HG03575 (cell line): Measurements from ENCODE around the gene TNRC6C.

Source experiments
- ATAC-seq: cut with Tn5 transposase; IDR thresholded peaks from one replicate; pipeline ENCODE4 v1.9.1; 2021; ENCODE audit not compliant: unreplicated experiment, insufficient number of reproducible peaks, low FRiP score; ENCODE audit errors: extremely low read depth

TNRC6C gene

GRCh38 chr17:78127239-78127887, 168.9 kb downstream of the TNRC6C start:
- ATAC-seq = no peak

DNA sequence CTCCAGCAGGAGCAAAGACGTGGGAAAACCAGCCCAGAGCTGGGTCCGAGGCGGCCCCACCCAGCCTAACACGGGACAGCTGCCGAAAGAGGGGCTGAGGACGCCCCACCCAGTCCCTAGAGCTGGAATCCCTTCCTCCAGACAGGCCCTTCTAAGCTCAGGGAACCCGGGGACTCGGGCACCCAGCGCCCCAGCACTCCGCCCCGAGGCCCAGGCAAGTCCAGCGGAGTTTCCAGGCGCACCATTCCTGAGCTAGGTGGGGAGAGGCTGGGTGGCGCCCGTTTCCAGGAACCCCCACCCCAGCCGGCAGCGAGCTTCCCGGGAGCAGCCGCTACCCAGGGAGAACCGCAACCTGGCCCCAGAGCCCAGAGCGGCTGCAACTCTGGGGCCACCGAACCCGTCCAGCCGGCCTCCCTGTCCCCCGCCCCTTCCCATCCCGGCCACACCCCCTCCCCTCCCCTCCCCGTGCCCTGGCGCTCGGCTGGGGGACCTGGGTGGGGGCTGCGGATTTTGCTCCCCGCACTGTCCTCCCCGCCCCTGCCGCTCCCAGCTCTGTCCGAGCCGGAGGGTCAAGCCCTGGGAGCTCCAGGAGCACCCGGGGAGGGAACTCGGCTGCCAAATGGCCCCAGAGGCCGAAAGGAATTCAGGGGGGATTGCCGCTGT, 169.5 kb downstream of the TNRC6C start:
- no peak for ATAC-seq

DNA sequence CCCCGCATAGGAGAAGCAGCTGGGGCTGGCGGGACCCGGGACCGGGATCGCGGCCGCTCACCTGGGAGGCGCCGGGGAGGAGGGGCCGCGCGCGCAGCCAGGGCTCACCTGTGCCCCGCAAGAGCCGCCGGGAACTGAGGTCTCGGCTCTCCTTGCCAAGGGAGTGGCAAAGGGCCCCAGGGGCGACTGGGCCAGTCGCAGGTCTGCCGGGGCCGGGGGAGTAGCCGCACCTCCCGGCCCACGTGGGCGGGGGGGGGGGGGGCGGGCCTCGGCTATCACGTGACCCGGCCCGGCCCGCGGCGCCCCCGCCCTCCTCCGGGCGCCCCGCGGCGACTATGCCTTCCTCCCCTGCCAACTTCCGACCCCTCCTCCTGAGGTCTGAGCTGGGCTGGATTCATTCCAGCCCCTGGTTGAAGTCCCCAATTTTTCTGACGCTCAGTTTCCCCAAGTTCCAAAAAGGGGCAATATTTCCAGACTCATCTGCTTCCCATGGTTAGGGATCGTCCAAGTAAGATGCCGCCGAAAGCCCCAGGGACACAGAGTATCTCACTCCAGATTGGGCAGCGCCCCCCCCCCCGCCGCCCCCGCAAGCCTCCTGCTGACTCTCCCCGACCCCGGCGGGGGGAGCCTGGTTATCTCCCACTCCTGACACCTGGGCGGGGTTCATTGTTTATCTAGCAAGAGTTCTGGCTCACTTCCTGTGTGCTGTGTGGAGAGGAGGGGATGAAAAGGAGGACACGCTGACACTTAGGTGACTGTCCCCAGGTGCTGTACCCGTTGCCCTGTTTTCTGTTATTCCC, 170.2 kb downstream of the TNRC6C start, which contains the start of gene TMC6:
Gene TMC6 (minus strand): TSS at position 205 of the 800 bp plus-strand sequence. CDS start 1,923 bp downstream, outside the sequence.
- ATAC-seq = no peak

- no peak for ATAC-seq
Measured at GRCh38 chr17:78129351-78130089, 171.0 kb downstream of the TNRC6C start.

GRCh38 chr17:78130090-78130436, 171.6 kb downstream of the TNRC6C start:
- ATAC-seq = no peak

GRCh38 chr17:78130437-78131101, 172.1 kb downstream of the TNRC6C start, which contains the start of gene TMC8:
TMC8 (plus strand) TSS chr17:78130771; CDS start chr17:78131589, 818 bp downstream.
- ATAC-seq = no peak

DNA sequence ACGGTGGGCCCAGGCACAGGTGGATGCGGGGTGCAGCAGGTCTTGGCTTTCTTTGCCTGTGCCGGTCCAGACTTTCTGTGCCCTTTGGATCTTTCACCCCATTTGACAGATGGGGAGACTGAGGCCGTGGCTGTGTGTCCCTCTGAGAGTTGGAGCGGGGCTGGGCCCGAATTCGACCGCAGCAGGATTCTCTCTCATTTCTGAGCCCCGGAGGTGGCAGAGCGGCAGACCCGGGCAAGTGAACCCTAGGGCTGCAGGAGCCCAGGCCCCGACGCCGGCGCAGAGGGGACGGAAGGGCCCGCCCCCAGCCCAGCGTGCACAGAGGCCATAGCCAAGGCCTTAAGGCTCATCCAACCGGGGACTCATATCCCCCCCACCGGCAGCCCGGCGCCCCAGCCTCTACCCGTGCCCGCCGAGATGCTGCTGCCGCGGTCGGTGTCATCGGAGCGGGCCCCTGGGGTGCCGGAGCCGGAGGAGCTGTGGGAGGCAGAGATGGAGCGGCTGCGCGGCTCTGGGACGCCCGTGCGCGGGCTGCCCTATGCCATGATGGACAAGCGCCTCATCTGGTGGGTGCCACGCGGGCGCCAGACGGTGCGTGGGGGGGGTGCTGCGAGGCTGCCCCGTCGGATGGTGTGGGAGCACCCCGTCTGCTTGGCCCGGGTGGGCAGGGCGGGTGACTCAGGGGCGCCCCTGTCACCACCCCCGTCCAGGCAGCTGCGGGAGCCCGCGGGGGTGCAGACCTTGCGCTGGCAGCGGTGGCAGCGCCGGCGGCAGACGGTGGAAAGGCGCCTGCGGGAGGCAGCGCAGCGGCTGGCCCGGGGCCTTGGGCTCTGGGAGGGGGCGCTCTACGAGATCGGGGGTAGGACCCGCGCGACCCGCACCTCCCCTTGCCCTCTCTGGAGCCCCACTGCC, 172.9 kb downstream of the TNRC6C start:
- no peak for ATAC-seq

DNA sequence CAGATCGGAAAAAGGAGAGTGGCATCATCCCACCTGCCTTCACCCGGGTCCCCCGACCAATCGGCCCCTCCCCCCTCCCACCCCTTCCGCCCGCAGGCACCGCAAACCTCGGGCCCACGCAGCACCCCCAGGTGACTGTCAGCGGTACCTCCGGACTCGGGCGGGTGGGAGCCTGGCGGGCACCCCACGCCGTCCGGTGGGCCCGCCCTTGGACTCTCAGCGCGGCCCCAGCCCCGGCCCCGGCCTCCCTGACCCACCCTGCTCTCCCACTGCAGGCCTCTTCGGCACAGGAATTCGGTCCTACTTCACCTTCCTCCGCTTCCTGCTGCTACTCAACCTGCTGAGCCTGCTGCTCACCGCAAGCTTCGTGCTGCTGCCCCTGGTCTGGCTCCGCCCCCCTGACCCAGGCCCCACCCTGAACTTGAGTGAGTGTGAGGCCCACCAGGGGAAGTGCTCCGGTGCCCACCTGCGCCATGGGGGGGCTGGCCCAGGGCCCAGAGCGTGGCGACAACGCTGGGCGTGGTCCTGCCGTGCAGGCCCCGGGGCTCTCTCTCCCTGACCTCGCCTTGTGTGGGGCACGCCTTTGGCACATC, 173.7 kb downstream of the TNRC6C start:
- no peak for ATAC-seq

DNA sequence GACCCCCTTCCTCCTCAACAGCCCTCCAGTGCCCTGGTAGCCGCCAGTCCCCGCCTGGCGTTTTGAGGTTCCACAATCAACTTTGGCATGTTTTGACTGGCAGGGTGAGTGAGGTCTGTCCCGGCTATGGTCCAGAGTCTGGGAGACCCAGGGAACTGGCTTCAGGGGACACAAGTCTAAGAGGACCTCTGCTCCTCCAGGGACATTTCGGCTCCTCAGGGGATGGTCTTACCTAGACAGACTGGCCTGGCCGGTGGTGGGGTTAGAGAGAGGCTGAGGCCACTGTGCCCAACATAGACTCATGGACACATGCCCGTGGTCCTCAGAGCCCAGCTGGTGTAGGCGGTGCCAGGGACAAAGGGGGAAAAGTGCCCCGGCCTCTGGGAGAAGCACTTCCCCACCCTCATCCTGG, 174.3 kb downstream of the TNRC6C start:
- ATAC-seq = no peak

DNA sequence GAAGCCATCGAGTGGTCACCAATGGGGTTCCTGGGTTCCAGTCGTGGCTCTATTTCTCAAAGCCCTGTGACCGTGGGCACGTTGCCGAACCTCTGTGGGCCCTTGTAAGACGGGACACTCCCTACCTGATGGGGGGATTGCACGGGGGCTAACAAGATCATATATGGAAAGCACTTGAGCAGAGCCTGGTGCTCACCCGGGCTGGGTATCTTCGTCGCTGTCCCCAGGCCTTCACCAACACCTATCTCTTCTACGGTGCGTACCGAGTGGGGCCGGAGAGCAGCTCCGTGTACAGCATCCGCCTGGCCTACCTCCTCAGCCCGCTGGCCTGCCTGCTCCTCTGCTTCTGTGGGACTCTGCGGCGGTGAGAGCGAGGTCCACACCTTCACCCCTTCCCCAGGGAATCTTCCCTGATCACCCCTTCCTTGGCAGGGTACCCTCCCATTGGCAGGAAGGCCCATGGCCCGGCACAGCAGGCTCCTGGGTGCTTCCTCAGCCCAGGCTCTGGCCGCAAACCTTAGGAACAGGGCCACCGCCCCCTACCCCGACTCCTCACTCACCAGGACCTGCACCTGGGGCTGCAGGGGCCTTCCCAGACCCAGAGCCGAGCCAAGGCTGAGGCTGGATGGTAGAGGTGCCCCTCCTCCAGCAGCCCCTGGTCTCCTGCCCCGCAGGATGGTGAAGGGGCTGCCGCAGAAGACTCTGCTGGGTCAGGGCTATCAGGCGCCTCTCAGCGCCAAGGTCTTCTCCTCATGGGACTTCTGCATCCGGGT, 174.9 kb downstream of the TNRC6C start:
- no peak for ATAC-seq

DNA sequence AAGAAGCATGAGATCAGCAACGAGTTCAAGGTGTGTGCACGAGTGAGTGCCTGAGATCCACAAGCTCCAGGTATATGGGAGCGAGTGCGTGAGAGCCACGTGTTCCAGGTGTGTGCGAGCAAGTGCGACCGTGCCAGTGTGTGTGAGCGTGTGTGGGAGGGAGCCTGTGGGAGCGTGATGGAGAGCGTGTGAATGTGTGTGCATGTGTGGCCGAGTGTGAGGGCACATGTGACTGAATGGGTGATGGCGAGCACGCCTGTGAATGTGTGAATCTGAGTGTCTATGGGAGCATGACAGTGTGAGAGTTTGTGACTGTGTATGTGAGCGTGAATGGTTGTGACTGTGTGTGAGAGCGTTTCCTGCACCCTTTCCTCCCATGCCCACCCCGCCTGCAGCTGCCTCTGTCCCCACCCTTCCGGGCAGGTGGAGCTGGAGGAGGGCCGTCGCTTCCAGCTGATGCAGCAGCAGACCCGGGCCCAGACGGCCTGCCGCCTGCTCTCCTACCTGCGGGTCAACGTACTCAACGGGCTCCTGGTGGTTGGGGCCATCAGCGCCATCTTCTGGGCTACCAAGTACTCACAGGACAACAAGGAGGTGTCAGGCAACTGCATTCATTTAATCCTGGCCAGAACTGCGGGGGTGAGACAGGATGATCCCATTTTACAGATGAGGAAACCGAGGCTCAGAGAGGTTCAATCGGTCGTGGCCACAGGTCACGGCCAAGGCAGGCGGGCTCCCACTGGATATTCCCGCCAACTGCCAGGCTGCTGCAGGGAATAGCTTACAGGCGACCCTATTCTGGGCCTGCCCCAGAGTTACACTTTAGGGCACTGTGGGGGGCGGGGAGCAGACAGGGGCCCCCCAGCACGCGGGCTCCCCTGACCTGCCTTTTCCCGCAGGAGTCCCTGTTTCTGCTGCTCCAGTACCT, 175.7 kb downstream of the TNRC6C start:
- ATAC-seq = no peak

DNA sequence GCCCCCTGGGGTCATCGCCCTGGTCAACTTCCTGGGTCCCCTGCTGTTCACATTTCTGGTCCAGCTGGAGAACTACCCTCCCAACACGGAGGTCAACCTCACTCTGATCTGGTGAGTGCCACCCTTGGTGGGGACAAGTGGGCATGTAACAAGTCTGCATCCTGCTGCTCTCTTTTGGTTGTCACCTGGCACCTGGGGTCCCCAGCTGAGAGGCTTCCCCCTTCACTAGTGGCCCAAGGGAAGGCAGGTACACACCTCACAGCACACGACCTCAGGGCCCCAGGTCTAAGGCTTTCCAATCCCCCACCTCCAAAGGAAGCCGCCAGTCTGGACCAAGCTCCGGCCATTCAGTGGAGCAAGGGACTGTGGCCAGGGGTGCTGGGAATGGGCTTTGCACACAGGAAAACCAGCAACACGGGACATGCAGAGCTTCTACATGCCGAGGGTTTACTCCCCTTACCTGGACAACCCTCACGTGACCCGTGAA, 176.4 kb downstream of the TNRC6C start:
- ATAC-seq = no peak

DNA sequence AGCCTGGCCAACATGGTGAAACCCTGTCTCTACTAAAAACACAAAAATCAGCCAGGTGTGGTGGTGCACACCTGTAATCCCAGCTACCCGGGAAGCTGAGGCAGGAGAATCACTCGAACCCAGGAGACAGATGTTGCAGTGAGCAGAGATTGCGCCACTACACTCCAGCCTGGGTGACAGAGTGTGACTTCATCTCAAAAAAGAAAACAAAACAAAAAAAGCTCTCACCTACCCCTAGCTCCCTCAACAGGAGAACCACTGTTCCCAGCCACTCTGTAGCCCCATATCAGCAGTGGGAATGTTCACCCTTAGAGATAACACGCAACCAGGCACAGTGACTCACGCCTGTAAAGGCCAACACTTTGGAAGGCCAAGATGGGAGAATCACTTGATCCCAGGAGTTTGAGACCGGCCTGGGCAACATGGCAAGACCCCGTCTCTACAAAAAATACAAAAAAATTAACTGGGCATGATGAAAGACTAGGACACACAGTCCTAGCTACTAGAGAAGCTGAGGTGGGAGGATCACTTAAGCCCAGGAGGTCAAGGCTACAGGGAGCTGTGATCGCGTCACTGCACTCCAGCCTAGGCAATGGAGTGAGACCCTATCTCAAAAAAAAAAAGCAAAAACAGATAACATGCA, 177.5 kb downstream of the TNRC6C start:
- no peak for ATAC-seq

GRCh38 chr17:78137392-78138203, 179.1 kb downstream of the TNRC6C start:
- no peak for ATAC-seq
